Measurements from ENCODE around the gene MEIS2.

MEIS2 gene

DNA sequence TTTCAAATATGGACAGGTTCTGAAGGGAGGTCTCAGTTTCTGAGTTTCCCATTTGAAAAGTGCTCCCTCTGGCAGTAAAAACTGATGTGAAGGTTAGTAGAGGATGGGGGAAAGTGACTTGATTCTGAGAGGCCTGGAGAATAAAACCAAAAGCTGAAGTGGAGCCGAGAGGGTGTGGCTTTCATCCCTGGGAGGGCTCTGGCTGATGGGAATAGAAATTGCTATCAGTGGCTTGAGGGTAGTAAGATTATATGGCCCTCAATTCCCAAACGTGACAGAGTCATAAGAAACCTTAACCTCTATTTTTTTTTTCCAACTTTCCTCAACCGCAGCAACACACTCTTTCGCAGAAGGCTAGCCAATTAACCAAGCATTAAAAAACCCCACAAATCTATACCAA is 185.9 kb downstream of the MEIS2 start (continued):
- TF ChIP-seq ZNF664 (tag by site-specific recombination; IDR thresholded peaks at IDR 0.05) = no peak

DNA sequence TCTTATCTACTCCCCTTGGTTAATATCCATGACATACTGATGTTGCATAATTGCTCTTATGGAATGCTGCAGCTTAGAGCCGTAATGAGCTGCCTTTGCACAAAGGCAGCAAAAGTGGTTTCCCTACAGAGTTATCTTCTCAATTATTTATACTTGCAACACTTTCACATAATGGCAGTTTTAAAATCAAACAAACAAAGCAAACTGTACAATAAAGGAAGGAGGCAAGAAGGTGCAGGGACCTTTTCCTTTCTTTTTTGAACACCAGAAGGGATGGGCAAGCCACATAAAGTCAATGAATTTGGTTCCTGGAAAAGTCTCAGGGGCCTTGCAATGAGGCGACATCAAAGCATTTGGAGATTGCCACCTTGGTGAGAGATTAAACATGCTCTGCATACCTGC is 188.0 kb downstream of the MEIS2 start:
- TF ChIP-seq ZNF394 (tag by site-specific recombination; IDR thresholded peaks at IDR 0.05; ENCODE audit: borderline replicate concordance) (no peak), YY2 (tag by site-specific recombination; IDR thresholded peaks at IDR 0.05) (no peak), ZNF558 (tag by site-specific recombination; IDR thresholded peaks at IDR 0.05) (no peak), PRDM1 (tag by site-specific recombination; IDR thresholded peaks at IDR 0.05) (peak; percentile 28; the same call in 1 of the 2 replicates)
- TF ChIP-seq, protein P1, sequence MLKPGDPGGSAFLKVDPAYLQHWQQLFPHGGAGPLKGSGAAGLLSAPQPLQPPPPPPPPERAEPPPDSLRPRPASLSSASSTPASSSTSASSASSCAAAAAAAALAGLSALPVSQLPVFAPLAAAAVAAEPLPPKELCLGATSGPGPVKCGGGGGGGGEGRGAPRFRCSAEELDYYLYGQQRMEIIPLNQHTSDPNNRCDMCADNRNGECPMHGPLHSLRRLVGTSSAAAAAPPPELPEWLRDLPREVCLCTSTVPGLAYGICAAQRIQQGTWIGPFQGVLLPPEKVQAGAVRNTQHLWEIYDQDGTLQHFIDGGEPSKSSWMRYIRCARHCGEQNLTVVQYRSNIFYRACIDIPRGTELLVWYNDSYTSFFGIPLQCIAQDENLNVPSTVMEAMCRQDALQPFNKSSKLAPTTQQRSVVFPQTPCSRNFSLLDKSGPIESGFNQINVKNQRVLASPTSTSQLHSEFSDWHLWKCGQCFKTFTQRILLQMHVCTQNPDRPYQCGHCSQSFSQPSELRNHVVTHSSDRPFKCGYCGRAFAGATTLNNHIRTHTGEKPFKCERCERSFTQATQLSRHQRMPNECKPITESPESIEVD (tag by site-specific recombination; IDR thresholded peaks at IDR 0.05) = peak; percentile 73
- peaks cover 23% of the 10 kb centered on the region for H3K4me1 ChIP-seq (ENCODE audit: control insufficient read depth, insufficient read depth, low read length)
- POLR2A ChIA-PET = no interaction called here
- no peaks in the 10 kb centered on the region for H3K9me3 ChIP-seq (ENCODE audit: control insufficient read depth, insufficient read depth, low read depth, low read length)
- CTCF ChIA-PET = no interaction called here
- H3K27ac ChIP-seq (ENCODE audit: extremely low read depth, low read depth, low read length) = no peak overlapping the region
- H3K36me3 ChIP-seq (ENCODE audit: control insufficient read depth in 2 of 2, insufficient read depth in 1 of 2, low read length in 2 of 2) = no peaks in the 10 kb centered on the region
- no peak overlapping the region for H3K4me3 ChIP-seq (ENCODE audit: low read depth, low read length)

DNA sequence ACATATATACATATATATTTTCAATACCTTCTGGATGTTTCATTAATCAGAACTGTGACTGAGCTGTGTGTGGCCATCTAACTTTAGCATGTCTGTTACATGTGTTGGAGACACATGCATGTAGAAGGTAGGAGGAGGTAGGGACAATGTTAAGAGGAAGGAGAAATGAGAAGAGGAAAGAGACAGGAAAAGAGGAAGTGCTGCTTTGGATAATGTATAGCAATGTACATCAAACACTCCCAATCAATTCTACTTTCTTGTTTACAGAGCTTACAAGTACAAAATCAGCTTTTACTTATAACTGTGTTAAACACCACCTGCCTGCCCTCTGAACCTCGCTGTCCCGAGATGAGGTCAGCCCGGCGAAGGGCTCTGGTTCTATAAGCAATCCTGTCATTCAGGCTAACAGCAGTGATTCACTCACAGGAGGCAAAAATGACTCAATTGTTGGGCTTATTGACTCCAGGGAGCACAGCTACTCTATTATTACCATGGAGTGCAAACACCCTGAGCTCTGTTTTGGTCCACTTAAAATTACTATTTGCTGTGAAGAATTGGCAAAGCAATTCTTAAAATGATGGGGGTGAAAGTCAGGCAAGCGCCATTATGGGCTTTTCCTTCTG is 188.9 kb downstream of the MEIS2 start:
- POLR2A ChIA-PET = no interaction called here
- H3K9me3 ChIP-seq (ENCODE audit: control insufficient read depth, insufficient read depth, low read depth, low read length) = no peaks in the 10 kb centered on the region
- CTCF ChIA-PET = interaction anchor here (0.6 kb wide), 1 partner anchor 1466 kb away, joined by 3 read pairs; no protein-coding TSS in a partner anchor
- H3K4me3 ChIP-seq (ENCODE audit: low read depth, low read length) = no peak overlapping the region
- peaks cover 23% of the 10 kb centered on the region for H3K4me1 ChIP-seq (ENCODE audit: control insufficient read depth, insufficient read depth, low read length)
- no peaks in the 10 kb centered on the region for H3K36me3 ChIP-seq (ENCODE audit: control insufficient read depth in 2 of 2, insufficient read depth in 1 of 2, low read length in 2 of 2)
- TF ChIP-seq, protein P2, sequence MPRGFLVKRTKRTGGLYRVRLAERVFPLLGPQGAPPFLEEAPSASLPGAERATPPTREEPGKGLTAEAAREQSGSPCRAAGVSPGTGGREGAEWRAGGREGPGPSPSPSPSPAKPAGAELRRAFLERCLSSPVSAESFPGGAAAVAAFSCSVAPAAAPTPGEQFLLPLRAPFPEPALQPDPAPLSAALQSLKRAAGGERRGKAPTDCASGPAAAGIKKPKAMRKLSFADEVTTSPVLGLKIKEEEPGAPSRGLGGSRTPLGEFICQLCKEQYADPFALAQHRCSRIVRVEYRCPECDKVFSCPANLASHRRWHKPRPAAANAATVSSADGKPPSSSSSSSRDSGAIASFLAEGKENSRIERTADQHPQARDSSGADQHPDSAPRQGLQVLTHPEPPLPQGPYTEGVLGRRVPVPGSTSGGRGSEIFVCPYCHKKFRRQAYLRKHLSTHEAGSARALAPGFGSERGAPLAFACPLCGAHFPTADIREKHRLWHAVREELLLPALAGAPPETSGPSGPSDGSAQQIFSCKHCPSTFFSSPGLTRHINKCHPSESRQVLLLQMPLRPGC (tag by site-specific recombination; IDR thresholded peaks at IDR 0.05) = no peak
- TF ChIP-seq ZBTB48 (tag by site-specific recombination; IDR thresholded peaks at IDR 0.05) (no peak), ZNF157 (tag by site-specific recombination; IDR thresholded peaks at IDR 0.05) (no peak), WT1 (tag by site-specific recombination; IDR thresholded peaks at IDR 0.05) (no peak), MEIS1 (CRISPR knock-in tag; IDR thresholded peaks at IDR 0.05; ENCODE audit: borderline replicate concordance) (no peak), ZNF623 (tag by site-specific recombination; IDR thresholded peaks at IDR 0.05) (no peak), RBAK (tag by site-specific recombination; IDR thresholded peaks at IDR 0.05) (no peak), ZBTB17 (tag by site-specific recombination; IDR thresholded peaks at IDR 0.05) (no peak), ZNF211 (tag by site-specific recombination; IDR thresholded peaks at IDR 0.05; ENCODE audit: low read depth) (no peak), HOXD13 (CRISPR knock-in tag; IDR thresholded peaks at IDR 0.05; ENCODE audit: borderline replicate concordance) (no peak), SCRT1 (tag by site-specific recombination; IDR thresholded peaks at IDR 0.05; ENCODE audit: borderline replicate concordance) (no peak), ZNF10 (tag by site-specific recombination; IDR thresholded peaks at IDR 0.05) (no peak), ZIC2 (tag by site-specific recombination; IDR thresholded peaks at IDR 0.05) (0 out of 2 replicates have a peak, but pooled peaks have one; percentile 33), ZNF2 (tag by site-specific recombination; IDR thresholded peaks at IDR 0.05) (no peak), OSR2 (tag by site-specific recombination; IDR thresholded peaks at IDR 0.05) (peak; percentile 68), ZNF394 (tag by site-specific recombination; IDR thresholded peaks at IDR 0.05; ENCODE audit: borderline replicate concordance) (peak; percentile 84), ZNF785 (tag by site-specific recombination; IDR thresholded peaks at IDR 0.05) (no peak), ZNF791 (tag by site-specific recombination; IDR thresholded peaks at IDR 0.05) (no peak), ZXDB (tag by site-specific recombination; IDR thresholded peaks at IDR 0.05) (no peak), SP7 (tag by site-specific recombination; IDR thresholded peaks at IDR 0.05) (peak; percentile 96), ZNF114 (tag by site-specific recombination; IDR thresholded peaks at IDR 0.05) (no peak), SALL2 (tag by site-specific recombination; IDR thresholded peaks at IDR 0.05; ENCODE audit: borderline replicate concordance) (no peak)
- TF ChIP-seq, protein P3, sequence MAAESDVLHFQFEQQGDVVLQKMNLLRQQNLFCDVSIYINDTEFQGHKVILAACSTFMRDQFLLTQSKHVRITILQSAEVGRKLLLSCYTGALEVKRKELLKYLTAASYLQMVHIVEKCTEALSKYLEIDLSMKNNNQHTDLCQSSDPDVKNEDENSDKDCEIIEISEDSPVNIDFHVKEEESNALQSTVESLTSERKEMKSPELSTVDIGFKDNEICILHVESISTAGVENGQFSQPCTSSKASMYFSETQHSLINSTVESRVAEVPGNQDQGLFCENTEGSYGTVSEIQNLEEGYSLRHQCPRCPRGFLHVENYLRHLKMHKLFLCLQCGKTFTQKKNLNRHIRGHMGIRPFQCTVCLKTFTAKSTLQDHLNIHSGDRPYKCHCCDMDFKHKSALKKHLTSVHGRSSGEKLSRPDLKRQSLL (tag by site-specific recombination; IDR thresholded peaks at IDR 0.05) = no peak
- TF ChIP-seq, protein P4, sequence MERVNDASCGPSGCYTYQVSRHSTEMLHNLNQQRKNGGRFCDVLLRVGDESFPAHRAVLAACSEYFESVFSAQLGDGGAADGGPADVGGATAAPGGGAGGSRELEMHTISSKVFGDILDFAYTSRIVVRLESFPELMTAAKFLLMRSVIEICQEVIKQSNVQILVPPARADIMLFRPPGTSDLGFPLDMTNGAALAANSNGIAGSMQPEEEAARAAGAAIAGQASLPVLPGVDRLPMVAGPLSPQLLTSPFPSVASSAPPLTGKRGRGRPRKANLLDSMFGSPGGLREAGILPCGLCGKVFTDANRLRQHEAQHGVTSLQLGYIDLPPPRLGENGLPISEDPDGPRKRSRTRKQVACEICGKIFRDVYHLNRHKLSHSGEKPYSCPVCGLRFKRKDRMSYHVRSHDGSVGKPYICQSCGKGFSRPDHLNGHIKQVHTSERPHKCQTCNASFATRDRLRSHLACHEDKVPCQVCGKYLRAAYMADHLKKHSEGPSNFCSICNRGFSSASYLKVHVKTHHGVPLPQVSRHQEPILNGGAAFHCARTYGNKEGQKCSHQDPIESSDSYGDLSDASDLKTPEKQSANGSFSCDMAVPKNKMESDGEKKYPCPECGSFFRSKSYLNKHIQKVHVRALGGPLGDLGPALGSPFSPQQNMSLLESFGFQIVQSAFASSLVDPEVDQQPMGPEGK (tag by site-specific recombination; IDR thresholded peaks at IDR 0.05) = no peak
- no peak overlapping the region for H3K27ac ChIP-seq (ENCODE audit: extremely low read depth, low read depth, low read length)

All from HEK293 (cell line).